Heart right ventricle (tissue), 16 donors: ENCODE data around the gene ZNF697. TPM values are rescaled to one million over a fixed set of nuclear protein-coding genes. Genes with fewer than 3 reads are reported as not detected.
A peak's percentile ranks its signal among the peaks of the same experiment; 100 is the strongest.

Source experiments
- ATAC-seq, 8 donors: fragments of 200-7000 bp; cut with Tn5 transposase; one replicate each; pipeline ENCODE4 v1.9.1; 2020; ENCODE audit warnings: mild to moderate bottlenecking in 8 of 8, moderate library complexity in 8 of 8, moderate number of reproducible peaks in 1 of 8
- DNase-seq, 2 donors: peaks; one replicate each; pipeline ENCODE4 v3.0.0-alpha.2; 2020
- H3K27ac ChIP-seq, 10 donors: fragments of 200-600 bp; sonication (generic) in 2 of 10; one replicate each; pipeline versions ENCODE4 v1.5.0 to v1.8.0; 2020 to 2022; ENCODE audit warnings: mild to moderate bottlenecking in 3 of 10
- H3K27me3 ChIP-seq, 7 donors: fragments of 200-600 bp; one replicate each; pipeline ENCODE4 v1.8.0; 2021 to 2022; ENCODE audit warnings: mild to moderate bottlenecking in 2 of 7
- H3K36me3 ChIP-seq, 9 donors: fragments of 200-600 bp; sonication (generic) in 1 of 9; one replicate each; pipeline versions ENCODE4 v1.5.0 to v1.8.0; 2020 to 2022; ENCODE audit warnings: mild to moderate bottlenecking in 2 of 9
- H3K4me1 ChIP-seq, 9 donors: fragments of 200-600 bp; sonication (generic) in 1 of 9; one replicate each; pipeline versions ENCODE4 v1.5.0 to v1.8.0; 2020 to 2022; ENCODE audit warnings: mild to moderate bottlenecking in 4 of 9
- H3K4me3 ChIP-seq, 10 donors: fragments of 200-600 bp; sonication (generic) in 2 of 10; one replicate each; pipeline versions ENCODE4 v1.5.0 to v1.8.0; 2020 to 2022; ENCODE audit warnings: mild to moderate bottlenecking in 7 of 10, moderate library complexity in 2 of 10
- H3K9me3 ChIP-seq, 11 donors: fragments of 200-600 bp in 10 of 11; sonication (generic) in 2 of 11; one replicate each; pipeline versions ENCODE4 v1.5.0 to v1.8.0; 2013 to 2022; ENCODE audit warnings: mild to moderate bottlenecking in 2 of 11, control low read depth in 1 of 11, moderate library complexity in 1 of 11
- CTCF ChIP-seq, 9 donors: fragments of 200-600 bp; sonication (generic) in 2 of 9; IDR thresholded peaks; one replicate each; pipeline versions ENCODE4 v1.5.0 to v1.8.0; 2021 to 2022; ENCODE audit warnings: antibody characterized with exemption in 9 of 9, mild to moderate bottlenecking in 5 of 9, moderate library complexity in 1 of 9
- WGBS, 2 donors: extraction: QIAGEN DNeasy Blood & Tissue Kit; methylation state at CpG; one replicate each; pipeline ENCODE4 v1.1.7; 2013; ENCODE audit warnings: inconsistent platforms in 1 of 2; 5-methylcytosine and 5-hydroxymethylcytosine counted together
- intact Hi-C, 10 donors: fragments of 100-400 bp; cut with DNase I; formaldehyde crosslinking; loops; one replicate each; pipeline versions ENCODE4 v1.11.1 to v1.14.2; 2022
- polyA plus RNA-seq, 2 donors: library from polyadenylated mRNA; stranded (reverse); fragments of 200-250 nt; gene quantifications; one replicate each; pipeline ENCODE4 v1.2.3, GENCODE V29; 2013
- total RNA-seq, 10 donors: library from RNA; stranded (reverse); fragmentation: NEBNext Ultra II Directional in 3 of 10; extraction: Animal tissue kit (Norgen Biotek cat#: 25700) in 3 of 10; gene quantifications; one replicate each; pipeline versions ENCODE4 v1.2.1 to v1.2.4, GENCODE V29; 2021 to 2023
- donor health status: Arrhythmogenic right ventricular cardiomyopathy.
- donor health status: ischemic (EF 13 %, LVEDD 7.1; RV severe dilation, severe dysfunction).
- donor health status: healthy with polysubstance abuse.
- donor health status: DM: no; HTN: yes; CAD: no.
- donor health status: DM: no; HTN: no; CAD: no.
- donor health status: ischemic (EF 25% LVEDD 6.9; RV normal size, moderate dysfunction).
- donor health status: ischemic (EF 25% LVEDD 5.7; RV mildly dilated, moderate dysfunction).
- donor health status: healthy.
- donor health status: DM: yes; HTN: yes; CAD: no.
- donor health status: Ischemic cardiomyopathy.
- donor health status: ischemic (EF 35%, LVEDD 5.7; RV mildly dilated, moderate dysfunction).
- donor health status: nonischemic (EF 11% LVEDD 7.7; RV severe dilation, severe dysfunction).
- donor health status: DM: yes; HTN: yes; CAD: no.
- donor health status: PGD.
- donor health status: ischemic (EF 29% LVEDD 5.4; RV normal size, mild dysfunction).
- donor health status: nonischemic (EF 23%, LVEDD 6.1; RV moderate dilation, normal function).

The ZNF697 gene
- total and polyA plus RNA-seq, 12 donors, result 2.3 to 14.1 (median 10.3) TPM

GRCh38 chr1:119679223-119679622, 31.2 kb upstream of the ZNF697 start:
- TF ChIP-seq CTCF (IDR thresholded peaks at IDR 0.05), result no peak
- Histone ChIP-seq H3K9me3 (no peaks in the 10 kb centered on the region), H3K4me1 (peaks cover 0 to 17% (median 9%) of the 10 kb centered on the region in 9 donors), H3K27ac (no peak overlapping the region), H3K27me3 (no peaks in the 10 kb centered on the region), H3K4me3 (no peak overlapping the region), H3K36me3 (no peaks in the 10 kb centered on the region)
- 85 to 96% methylated on average over 1 of the region's 1 CpG for WGBS, 2 donors
- ATAC-seq (no peak), DNase-seq (no peak)
- intact Hi-C loops, result loop anchor here in 2 of 10 donors (5.0 to 10.0 kb wide), 2 partner anchors 67 to 404 kb away; no protein-coding TSS in a partner anchor

- TF ChIP-seq CTCF (IDR thresholded peaks at IDR 0.05), result peak in 2 of 9 donors; percentile 11 to 21
- peak in 4 of 8 donors; percentile 30 to 75 (median 50) for ATAC-seq
- Histone ChIP-seq H3K27ac (peak overlapping the region in 1 of 10 donors; percentile 23), H3K9me3 (no peaks in the 10 kb centered on the region), H3K4me3 (no peak overlapping the region), H3K36me3 (no peaks in the 10 kb centered on the region), H3K4me1 (peaks cover 0 to 24% (median 10%) of the 10 kb centered on the region in 9 donors), H3K27me3 (no peaks in the 10 kb centered on the region)
- no peak for DNase-seq
- 85 to 87% methylated on average over 8 of the region's 8 CpGs for WGBS, 2 donors
- intact Hi-C loops, result loop anchor here in 2 of 10 donors (5.0 to 10.0 kb wide), 2 partner anchors 64 to 402 kb away; no protein-coding TSS in a partner anchor
Measured at GRCh38 chr1:119676571-119677206, 28.6 kb upstream of the ZNF697 start.

- DNase-seq (peak; percentile 24 to 89), ATAC-seq (peak; percentile 62 to 91 (median 84))
- Histone ChIP-seq H3K4me3 (peak overlapping the region in 9 of 10 donors; percentile 28 to 55 (median 43)), H3K4me1 (peaks cover 0 to 24% (median 10%) of the 10 kb centered on the region in 9 donors), H3K27ac (peak overlapping the region in 4 of 10 donors; percentile 0 to 30 (median 23)), H3K36me3 (no peaks in the 10 kb centered on the region), H3K27me3 (no peaks in the 10 kb centered on the region), H3K9me3 (no peaks in the 10 kb centered on the region)
- peak; percentile 79 to 95 (median 86) for TF ChIP-seq CTCF (IDR thresholded peaks at IDR 0.05)
- intact Hi-C loops, result loop anchor here in 4 of 10 donors (1.0 to 10.0 kb wide), 4 partner anchors 62 to 401 kb away; no protein-coding TSS in a partner anchor
- 18 to 22% methylated on average over 16 of the region's 16 CpGs for WGBS, 2 donors
Measured at GRCh38 chr1:119675349-119676345, 27.6 kb upstream of the ZNF697 start.

- H3K4me1 ChIP-seq, result peaks cover 0 to 24% (median 10%) of the 10 kb centered on the region in 9 donors
- H3K4me3 ChIP-seq, result peak overlapping the region in 7 of 10 donors; percentile 28 to 55 (median 43)
- no peaks in the 10 kb centered on the region for H3K27me3 ChIP-seq
- WGBS, 2 donors, result 63 to 66% methylated on average over 6 of the region's 6 CpGs
- peak in 6 of 9 donors; percentile 18 to 65 (median 52) for TF ChIP-seq CTCF (IDR thresholded peaks at IDR 0.05)
- intact Hi-C loops, result loop anchor here in 5 of 10 donors (1.0 to 10.0 kb wide), 5 partner anchors 62 to 400 kb away; no protein-coding TSS in a partner anchor
- no peaks in the 10 kb centered on the region for H3K9me3 ChIP-seq
- no peaks in the 10 kb centered on the region for H3K36me3 ChIP-seq
- DNase-seq, result peak in 1 of 2 donors; percentile 18
- ATAC-seq, result peak in 3 of 8 donors; percentile 54 to 79 (median 69)
- H3K27ac ChIP-seq, result peak overlapping the region in 4 of 10 donors; percentile 18 to 45 (median 37)
Measured at GRCh38 chr1:119674835-119675289, 26.8 kb upstream of the ZNF697 start.
